HG02798 (cell line): ENCODE measurements around the gene SBK3.
"Not testable (repeated sequence)": the region's sequence is repeated elsewhere in the genome, so short reads cannot be mapped to it uniquely, and the experiment has no call there.

Experiments used
- ATAC-seq: cut with Tn5 transposase; IDR thresholded peaks from one replicate; pipeline ENCODE4 v1.9.1; 2021; ENCODE audit warnings: mild to moderate bottlenecking; ENCODE audit not compliant: unreplicated experiment, poor library complexity

SBK3 gene, protein sequence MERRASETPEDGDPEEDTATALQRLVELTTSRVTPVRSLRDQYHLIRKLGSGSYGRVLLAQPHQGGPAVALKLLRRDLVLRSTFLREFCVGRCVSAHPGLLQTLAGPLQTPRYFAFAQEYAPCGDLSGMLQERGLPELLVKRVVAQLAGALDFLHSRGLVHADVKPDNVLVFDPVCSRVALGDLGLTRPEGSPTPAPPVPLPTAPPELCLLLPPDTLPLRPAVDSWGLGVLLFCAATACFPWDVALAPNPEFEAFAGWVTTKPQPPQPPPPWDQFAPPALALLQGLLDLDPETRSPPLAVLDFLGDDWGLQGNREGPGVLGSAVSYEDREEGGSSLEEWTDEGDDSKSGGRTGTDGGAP

DNA sequence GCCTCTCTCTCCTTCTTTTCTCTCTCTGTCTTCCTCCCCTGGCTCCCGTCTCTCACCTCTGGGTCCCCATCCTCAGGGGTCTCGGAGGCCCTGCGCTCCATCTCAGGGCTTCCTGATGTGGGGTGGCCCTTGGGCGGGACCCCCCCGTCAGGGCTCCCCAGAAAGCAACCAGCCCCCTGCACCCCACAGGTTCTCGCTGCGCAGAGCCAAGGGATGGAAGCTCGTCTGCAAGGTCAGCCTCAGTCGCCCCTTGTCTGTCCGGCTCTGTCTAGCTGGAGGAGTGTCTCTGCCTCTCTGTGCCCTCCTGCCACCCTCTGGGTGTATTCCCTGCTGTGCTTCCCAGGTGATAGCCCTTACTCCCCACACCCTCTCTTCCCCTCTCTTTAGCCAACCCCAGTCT lies at the start of gene SBK3:
Gene SBK3 (minus strand): TSS at position 101 of the 400 bp plus-strand sequence. CDS start 0 bp downstream, at position 101.
- no peak for ATAC-seq

DNA sequence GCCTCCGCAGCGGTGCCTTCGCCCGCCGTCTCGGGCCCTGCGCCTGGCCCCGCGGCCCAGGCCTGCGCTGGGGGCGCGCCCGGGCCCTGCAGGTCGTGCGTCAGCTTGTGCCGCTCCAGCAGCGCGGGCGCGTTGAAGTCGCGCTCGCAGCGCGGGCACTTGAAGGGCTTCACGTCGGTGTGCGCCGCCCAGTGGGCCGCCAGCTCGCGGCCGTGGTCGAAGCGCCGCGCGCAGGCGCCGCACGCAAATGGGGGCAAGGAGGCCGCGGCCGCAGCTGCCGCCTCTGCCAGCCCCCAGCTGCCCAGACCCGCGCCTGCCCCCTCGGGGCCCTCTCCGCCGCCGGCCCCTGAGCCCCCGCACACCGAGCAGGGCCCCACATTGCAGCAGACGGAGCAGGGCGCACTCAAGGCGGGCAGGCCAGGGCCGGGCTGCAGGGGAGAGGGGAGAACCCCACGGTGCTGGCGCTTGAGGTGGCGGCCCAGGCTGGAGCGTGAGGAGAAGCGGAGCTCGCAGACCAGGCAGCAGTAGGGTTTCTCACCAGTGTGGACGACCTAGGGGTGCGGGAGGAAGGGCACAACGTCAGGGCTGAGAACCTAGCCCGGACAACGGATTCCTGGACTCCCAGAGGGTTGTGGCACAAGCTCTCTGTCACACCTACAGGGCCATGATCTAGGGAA lies 47.9 kb upstream of the SBK3 start:
- no peak for ATAC-seq

DNA sequence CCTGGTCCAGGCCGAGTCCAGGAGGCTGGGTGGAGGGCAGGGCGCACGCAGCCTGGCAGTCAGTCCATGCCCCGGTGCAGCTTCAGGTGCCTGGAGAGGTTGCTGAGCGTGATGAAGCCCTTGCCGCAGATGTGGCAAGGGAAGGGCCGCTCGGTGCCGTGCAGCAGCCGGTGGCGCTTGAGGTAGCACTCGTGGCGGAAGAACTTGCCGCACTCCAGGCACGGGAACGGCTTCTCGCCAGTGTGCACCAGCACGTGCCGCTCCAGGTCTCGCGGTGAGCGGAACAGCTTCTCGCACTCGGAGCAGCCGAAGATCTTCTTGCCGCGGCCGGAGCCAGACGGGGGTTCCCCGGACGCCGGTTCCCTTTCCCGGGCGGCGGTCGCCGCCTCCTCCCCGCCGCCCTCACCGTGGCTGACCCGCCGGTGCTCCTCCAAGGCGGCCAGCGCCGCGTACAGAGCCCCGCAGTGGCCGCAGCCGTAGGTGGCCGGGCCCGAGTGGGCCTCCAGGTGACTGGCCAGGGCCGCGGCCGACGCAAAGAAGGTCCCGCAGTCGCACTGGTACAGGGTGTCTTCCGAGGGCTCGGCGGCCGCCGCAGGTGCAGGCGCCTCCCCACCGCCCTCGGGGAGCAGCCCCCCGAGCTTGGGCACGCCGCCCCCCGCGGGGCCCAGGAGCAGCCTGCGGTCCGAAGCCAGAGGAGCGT lies 47.2 kb upstream of the SBK3 start:
- no peak for ATAC-seq

DNA sequence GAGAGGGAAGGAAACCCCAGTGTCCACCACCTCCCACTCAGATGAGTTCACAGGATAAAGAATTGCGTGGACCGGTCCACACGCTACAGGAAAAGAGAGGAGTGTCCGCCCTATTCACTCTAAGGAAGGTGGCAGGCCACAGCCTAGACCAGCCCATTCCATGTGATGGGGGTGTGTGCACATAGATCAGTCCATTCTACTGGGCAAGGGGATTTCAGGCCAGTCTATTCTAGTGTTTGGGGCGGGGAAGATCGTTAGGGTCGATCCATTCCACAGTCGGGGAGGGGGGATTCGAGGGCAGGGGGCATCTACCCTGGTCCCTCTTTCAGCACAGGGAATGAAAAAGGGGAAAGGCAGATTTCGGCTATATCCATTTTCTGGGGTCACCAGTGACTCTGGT lies 46.2 kb upstream of the SBK3 start:
- no peak for ATAC-seq

DNA sequence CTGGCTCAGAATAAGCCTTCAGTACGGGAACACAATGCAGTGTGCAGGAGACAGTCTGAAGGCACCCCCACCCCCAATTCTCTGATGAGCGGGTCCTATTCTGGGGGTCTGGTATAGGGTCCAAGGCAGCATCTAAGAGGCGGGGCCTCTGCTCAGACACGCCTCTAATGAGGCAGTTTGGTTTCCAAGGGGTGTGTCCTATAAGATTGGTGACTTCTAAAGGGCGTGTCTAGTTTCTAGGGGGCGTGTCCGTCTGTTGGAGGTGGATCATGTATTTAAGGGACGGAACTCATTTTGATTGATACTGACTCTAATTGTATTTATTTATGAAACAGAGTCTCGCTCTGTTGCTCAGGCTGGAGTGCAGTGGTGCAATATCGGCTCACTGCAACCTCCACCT lies 45.3 kb upstream of the SBK3 start:
- no peak for ATAC-seq

DNA sequence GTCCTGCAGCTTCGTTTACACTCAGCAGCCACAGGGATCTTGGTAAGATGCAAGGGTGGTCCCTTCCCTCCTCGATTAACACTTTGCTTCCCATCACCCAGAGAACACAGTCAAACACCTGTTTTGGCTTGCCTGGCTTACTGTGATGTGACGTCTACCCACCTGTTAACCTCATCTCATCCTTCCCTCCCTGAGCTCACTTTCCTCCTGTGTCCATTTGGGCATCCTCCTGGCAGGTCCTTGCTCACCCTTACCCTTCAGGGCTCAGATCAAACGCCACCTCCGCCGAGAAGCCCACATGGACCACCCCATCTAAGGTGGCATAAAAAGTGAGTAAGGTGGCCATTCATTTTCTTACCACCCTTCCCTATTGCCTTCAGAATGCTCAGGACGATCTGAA lies 44.8 kb upstream of the SBK3 start:
- ATAC-seq = no peak

DNA sequence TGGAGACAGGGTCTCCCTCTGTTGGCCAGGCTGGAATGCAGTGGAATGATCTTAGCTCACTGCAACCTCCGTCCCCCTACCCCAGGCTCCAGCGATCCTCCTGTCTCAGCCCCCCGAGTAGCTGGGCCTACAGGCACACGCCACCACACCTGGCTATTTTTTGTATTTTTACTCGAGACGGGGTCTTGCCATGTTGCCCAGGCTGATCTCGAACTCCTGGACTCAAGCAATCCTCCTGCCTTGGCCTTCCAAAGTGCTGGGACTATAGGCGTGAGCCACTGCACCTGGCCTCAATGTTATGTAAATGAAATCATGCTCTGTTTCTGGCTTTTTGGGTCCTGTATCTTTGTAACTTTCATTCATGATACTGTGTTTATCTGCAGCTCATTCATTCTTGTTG lies 43.4 kb upstream of the SBK3 start:
- ATAC-seq = no peak

DNA sequence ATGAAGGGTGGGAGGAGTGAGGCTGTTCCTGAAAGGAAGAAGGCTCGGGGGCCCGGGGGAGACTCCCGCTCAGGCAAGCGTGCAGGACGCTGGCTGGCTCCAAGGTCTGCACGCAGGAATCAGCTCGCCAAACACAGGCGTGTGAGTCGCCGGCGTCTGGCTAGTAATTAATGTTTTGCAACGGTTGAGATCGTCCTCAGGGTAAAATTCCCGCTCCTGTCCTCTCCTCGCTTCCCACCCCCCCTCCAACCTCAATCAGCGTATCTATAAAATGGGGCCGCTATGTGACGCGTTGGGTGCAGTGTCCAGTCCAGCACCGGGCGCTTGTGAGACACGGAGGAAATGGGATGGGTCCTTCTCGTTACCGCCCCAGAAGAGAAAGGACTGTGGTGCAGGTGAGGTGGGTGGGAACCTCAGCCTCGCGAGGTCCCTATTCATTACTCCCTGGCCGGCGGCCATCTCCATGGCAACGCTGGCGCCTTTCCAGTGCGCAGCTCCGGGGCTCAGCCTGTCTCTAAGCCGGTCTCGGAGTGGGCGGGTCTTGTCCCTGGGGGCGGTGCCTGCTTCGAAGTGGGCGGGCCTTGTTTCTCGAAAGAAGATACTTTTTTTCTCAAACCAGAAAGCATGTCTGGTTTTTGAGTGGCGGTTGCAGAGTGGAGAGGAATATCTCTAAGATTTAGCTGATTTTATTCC lies 41.8 kb upstream of the SBK3 start:
- ATAC-seq = peak; percentile 93

DNA sequence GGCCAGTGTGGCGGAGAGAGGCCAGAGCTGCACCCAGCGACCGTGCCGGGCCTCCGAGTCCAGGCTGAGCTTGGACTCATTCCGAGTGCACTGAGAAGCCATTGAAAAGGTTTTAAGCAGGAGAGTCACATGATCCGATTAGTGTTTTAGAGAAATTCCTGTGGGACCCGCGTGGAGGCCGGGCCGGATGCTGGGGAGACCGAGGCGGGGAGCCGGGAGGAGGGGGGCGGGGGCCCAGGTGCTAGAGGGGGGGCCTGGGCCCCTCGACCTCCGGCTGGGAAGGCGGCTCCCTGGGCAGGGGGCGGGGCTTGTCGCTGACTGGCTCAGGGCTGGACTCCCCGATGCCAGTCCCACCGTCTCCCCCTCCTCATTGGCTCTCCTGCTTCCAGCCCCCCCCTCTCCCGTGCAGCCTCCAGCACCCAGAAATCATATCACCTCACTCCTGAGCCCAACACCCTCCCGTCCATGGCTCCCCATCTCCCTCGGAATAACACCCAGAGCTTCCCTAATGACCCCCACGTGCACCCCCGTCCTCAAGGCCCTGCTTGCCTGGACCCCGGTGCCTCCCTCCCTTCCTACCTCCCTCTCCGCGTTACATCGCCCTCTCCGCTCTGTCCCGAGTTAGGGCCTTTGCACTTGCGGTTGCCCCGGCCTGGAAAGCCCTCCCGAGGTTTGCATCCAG lies 40.5 kb upstream of the SBK3 start:
- ATAC-seq = no peak

DNA sequence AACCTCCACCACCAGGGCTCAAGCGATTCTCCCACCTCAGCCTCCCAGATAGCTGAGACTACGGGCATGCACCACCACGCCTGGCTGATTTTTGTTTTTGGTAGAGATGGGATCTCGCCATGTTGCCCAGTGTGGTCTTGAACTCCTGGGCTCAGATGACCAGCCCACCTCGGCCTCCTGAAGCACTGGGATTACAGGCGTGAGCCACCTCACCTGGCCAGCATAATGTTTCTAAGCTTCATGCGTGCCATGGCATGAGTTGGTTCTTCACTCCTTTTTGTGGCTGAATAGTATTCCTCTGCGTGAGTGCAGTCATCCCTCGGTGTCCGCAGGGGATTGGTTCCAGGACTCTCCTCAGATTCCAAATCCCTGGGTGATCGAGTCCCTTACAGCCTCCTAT lies 39.5 kb upstream of the SBK3 start:
- no peak for ATAC-seq

DNA sequence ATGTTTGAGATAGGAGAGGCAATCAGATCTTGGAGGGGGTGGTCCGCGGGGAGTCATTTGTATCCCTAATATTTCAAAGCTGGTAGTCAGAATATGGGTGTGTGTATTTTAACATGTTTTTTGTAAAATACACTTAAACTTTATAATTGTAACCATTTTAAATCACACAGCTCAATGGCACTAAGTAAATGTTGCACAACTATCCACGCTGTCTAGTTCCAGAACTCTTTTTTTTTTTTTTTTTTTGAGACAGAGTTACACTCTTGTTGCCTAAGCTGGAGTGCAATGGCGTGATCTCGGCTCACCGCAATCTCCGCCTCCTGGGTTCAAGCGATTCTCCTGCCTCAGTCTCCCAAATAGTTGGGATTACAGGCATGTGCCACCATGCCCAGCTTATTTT lies 38.6 kb upstream of the SBK3 start:
- ATAC-seq = not testable (repeated sequence)

DNA sequence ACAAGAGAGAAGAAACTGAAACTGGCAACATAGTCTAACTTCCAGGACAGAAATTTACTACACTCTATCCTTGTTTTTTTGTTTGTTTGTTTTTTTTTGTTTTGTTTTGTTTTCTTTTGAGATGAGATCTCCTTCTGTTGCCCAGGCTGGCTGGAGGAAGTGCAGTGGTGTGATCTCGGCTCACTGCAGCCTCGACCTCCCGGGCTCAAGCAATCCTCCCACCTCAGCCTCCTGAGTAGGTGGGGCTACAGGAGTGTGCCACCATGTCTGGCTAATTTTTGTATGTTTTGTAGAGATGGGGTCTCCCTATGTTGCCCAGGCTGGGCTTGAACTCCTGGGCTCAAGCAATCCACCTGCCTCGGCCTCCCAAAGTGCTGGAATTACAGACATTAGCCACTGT lies 36.9 kb upstream of the SBK3 start:
- ATAC-seq = not testable (repeated sequence)

DNA sequence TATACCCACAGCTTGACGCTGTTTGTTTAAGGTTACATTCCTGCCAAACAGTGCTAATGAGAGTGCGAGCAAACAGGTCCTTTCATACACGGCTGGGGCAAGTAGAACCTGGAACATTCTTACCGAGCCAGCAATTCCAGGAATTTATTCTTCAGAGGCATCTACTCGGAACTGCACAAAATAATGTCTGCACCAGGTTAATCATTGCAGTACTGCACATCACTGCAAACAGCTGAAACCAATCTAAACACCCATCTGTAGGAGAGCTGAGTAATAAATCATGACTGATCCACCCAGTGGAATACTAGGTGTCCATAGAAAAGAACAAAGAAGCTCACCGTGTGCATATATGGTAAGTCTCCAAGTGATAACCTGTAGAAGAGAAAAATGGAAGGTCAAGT lies 36.5 kb upstream of the SBK3 start:
- no peak for ATAC-seq

DNA sequence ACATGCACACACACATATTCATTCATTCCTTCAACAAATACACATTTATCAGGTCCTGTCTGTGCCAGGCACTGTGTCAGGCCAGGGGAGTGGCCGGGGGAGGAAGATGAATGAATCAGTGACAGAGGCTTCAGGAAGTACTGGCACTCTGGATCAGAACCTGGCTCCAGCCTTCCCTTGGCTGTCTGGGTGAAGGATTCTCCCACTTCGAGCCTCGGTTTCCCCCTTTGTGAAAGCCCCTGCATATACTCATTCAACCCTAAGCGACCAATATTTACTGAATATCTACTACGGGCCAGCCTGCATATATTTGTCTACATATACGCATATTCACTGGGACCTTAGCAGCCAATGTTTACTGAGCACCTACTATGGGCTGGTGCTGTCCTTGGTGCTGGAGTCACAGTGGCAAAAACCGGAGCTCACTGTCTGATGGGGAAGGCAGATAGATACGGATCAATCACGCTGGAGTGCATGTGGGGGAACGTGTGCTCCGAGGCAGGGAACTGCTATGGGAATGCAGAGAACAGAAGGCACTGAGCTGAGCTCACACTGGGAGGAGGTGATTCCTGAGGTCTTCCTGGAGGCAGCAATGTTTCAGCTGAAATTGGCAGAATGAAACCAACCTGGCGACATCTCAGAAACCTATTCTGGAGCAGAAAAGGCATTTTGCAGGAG lies 35.9 kb upstream of the SBK3 start:
- no peak for ATAC-seq

DNA sequence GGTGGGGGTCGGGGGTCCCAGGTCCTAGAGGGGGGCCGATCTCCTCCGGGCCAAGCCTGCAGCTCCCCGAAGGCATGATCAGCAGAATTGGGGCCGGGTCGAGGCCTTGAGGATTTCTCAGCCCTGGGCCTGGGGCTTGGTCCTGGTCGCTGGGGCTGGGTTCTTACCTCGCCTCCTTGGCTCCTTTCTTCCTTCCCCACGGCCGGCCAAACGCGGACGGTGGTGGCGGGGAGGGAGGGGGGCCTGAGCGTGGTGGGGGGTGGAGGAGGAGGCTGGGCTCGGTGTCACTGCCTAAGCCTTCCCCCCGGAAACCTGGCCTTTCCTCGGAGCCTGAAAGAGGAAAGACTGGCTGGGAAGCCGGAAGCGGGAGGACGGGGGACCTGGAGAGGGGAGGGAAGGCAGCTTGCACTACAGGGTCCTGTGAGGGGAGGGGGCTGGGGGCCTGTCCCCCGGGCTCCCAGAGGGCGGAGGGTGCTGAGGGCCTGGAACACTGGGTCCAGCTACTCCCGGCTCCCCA lies 35.3 kb upstream of the SBK3 start, which contains the start of gene ZNF579:
Gene ZNF579 (minus strand): TSS at position 221 of the 517 bp plus-strand sequence. CDS start 1,209 bp downstream, outside the sequence.
- ATAC-seq = peak; percentile 54

DNA sequence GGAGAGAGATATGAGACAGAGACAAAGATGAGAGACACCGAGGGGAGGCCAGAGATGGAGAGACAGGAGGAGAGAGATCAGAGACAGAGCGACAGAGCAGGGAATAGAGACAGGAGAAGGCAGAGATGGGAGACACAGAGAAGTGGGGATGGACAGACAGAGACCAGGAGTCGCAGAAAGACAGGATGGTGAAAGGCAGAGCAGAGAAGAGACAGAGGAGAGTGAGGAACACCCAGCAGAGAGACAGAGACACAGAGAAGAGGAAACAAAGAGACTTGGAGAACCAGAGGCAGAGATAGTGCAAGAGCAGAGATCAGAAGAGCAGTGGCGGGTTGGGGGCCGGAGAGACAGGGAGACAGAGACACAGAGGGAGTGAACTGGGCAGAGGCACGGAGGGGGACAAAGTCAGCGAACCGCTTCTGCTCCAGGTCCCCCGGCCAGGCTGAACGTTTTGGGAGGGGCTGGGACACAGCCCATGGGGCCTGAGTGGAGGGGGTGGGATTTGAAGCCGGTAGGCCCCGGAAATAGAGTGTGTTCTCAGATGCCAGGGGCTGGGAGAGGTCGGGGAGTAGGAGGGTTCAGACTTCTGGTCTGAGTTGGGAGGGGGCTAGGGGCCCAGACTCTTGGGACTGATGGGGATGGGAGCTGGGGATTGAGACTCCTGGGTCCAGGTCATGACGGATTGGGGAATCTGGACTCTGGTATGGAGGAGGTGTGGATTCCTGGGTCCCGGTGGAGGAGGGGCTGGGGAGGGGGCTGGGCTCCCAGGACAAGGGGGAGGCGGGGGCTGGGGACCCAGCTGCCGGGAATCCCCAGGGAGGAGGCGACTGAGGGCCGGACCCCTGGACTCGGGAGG lies 34.7 kb upstream of the SBK3 start:
- ATAC-seq = peak; percentile 14

DNA sequence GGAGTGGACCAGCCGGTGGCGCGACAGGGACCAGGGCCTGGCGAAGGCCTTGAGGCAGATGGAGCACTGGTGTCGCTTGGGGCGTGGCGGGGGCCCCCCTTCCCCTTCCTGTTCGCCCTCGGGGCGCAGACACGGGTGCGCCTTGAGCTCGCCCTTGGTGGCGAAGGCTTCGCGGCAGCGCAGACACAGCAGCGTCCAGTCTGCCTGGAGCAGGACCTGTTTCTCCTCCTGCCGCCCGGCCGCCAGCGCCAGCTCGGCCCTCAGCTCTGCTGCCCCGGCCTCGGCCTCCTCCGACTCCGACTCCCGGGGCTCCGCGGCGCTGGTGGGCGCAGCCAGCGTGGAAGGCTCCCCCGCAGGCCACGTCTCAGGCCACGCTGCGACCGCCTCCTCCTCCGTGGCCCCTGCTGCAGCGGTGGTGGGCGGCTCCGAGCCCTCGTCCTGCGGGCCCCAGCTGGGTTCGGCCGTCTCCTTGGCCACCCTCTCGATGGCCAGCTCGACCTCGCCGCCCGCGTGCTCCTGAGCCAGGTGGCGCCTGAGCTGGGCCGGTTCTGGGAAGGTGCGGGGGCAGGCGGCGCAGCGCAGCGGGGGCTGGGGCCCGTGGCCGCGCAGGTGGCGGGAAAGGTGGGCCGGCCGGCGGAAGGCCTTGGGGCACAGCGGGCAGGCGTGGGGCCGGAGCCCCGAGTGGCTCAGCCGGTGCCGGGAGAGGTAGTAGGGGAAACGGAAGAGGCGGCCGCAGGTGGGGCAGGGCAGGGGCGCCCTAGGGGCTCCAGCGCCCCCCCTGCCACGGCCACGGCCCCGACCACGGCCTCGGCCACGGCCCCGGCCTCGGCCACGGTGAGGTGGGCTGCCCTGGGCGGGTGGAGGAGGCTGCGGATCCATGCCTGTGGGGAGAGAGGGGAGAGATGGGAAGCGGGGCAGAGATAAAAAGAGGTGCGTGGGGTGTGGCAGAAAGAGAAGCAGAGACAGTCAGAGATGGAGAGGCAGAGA lies 33.7 kb upstream of the SBK3 start:
- no peak for ATAC-seq
